Loucy (cell line): ENCODE data around the gene CABLES1.

Experiments
- H2AFZ ChIP-seq: fragments of 200-600 bp; sonication (generic); 2 replicates; pipeline ENCODE4 v1.6.0; 2016; ENCODE audit warnings: antibody characterized with exemption, mild to moderate bottlenecking, low read length, moderate library complexity
- H3F3A ChIP-seq: fragments of 200-600 bp; 2 replicates; pipeline ENCODE4 v1.6.0; 2016; ENCODE audit warnings: antibody characterized with exemption, low read depth, mild to moderate bottlenecking
- H3K27me3 ChIP-seq: fragments of 200-600 bp; sonication (generic); 2 replicates; pipeline ENCODE4 v1.6.1; 2014; ENCODE audit warnings: low read length, mild to moderate bottlenecking; ENCODE audit not compliant: insufficient read depth, poor library complexity, severe bottlenecking
- H3K36me3 ChIP-seq: fragments of 200-600 bp; sonication (generic); 2 replicates; pipeline ENCODE4 v1.6.1; 2016; ENCODE audit warnings: low read length; ENCODE audit not compliant: insufficient read depth
- H3K4me1 ChIP-seq: fragments of 200-600 bp; sonication (generic); 2 replicates; pipeline ENCODE4 v1.5.1; 2014; ENCODE audit warnings: low read length, mild to moderate bottlenecking; ENCODE audit not compliant: insufficient read depth, poor library complexity, severe bottlenecking
- H3K4me2 ChIP-seq: fragments of 200-600 bp; sonication (generic); 2 replicates; pipeline ENCODE4 v1.6.0; 2014; ENCODE audit warnings: antibody characterized with exemption, low read length, low read depth, mild to moderate bottlenecking; ENCODE audit not compliant: poor library complexity, severe bottlenecking
- H3K4me3 ChIP-seq: fragments of 200-600 bp; sonication (generic); 2 replicates; pipeline ENCODE4 v1.5.1; 2014; ENCODE audit warnings: low read length, mild to moderate bottlenecking, mixed read lengths; ENCODE audit not compliant: poor library complexity, severe bottlenecking
- H3K79me2 ChIP-seq: fragments of 200-600 bp; sonication (generic); 2 replicates; pipeline ENCODE4 v1.6.1; 2014; ENCODE audit warnings: low read length; ENCODE audit not compliant: insufficient read depth
- H3K9ac ChIP-seq: fragments of 200-600 bp; sonication (generic); 2 replicates; pipeline ENCODE4 v1.6.0; 2014; ENCODE audit warnings: mild to moderate bottlenecking, low read depth, low read length, moderate library complexity; ENCODE audit not compliant: poor library complexity, severe bottlenecking
- H3K9me2 ChIP-seq: fragments of 200-600 bp; sonication (generic); replicated peaks from 2 replicates; pipeline ENCODE4 v1.6.1; 2016; ENCODE audit warnings: low read depth, low read length, mixed read lengths
- H3K9me3 ChIP-seq: fragments of 200-600 bp; sonication (generic); 2 replicates; pipeline ENCODE4 v1.6.1; 2014; ENCODE audit warnings: mild to moderate bottlenecking, antibody characterized with exemption, low read length, low read depth; ENCODE audit not compliant: insufficient read depth
- H4K20me1 ChIP-seq: fragments of 200-600 bp; sonication (generic); 2 replicates; pipeline ENCODE4 v1.6.0; 2014; ENCODE audit warnings: antibody characterized with exemption, low read length, mild to moderate bottlenecking; ENCODE audit not compliant: insufficient read depth, poor library complexity, severe bottlenecking
- EZH2phosphoT487 ChIP-seq: fragments of 200-600 bp; IDR thresholded peaks from 2 replicates; pipeline ENCODE4 v1.6.1; 2018; ENCODE audit warnings: antibody characterized with exemption, mild to moderate bottlenecking, moderate library complexity, borderline replicate concordance
- TF ChIP-seq, protein P1 (sequence below): fragments of 200-600 bp; sonication (generic); conservative IDR thresholded peaks from 2 replicates; pipeline ENCODE4 v1.5.1; 2014; ENCODE audit warnings: mild to moderate bottlenecking, antibody characterized with exemption, low read length

Gene CABLES1

DNA sequence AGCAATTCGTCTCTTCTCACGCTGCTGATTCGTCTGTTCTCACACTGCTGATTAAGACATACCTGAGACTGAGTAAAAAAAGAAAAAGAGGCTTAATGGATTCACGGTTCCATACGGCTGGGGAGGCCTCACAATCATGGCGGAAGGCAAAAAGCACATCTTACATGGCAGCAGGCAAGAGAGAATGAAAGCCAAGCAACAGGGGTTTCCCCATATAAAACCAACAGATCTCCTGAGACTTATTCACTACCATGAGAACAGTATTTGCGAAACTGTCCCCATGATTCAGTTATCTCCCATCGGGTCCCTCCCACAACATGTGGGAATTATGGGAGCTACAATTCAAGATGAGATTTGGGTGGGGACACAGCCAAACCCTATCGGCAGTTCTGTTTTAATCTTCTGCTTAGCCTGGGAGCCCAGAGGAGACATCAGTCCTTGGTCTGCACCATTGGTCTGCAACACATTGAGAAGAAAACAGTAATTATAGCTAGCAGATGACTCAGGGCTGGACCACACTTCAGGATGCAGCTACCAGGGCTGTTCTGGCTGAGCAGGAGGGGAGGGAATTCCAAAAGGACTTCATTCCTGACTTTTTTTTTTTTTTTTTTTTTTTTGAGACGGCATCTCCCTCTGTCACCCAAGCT is 69.4 kb downstream of the CABLES1 start:
- no peaks in the 10 kb centered on the region for H3K9me3 ChIP-seq
- H3K27me3 ChIP-seq: no peaks in the 10 kb centered on the region
- no peak overlapping the region for H3K9ac ChIP-seq
- H3F3A ChIP-seq: no peaks in the 10 kb centered on the region
- no peak overlapping the region for H3K4me3 ChIP-seq
- H3K36me3 ChIP-seq: peaks cover 28% of the 10 kb centered on the region; the same call in 1 of the 2 replicates
- H3K4me2 ChIP-seq: no peak overlapping the region
- no peaks in the 10 kb centered on the region for H4K20me1 ChIP-seq
- peaks cover 8% of the 10 kb centered on the region for H3K4me1 ChIP-seq
- H3K79me2 ChIP-seq: no peaks in the 10 kb centered on the region
- TF ChIP-seq EZH2phosphoT487: no peak
- TF ChIP-seq, protein P1, sequence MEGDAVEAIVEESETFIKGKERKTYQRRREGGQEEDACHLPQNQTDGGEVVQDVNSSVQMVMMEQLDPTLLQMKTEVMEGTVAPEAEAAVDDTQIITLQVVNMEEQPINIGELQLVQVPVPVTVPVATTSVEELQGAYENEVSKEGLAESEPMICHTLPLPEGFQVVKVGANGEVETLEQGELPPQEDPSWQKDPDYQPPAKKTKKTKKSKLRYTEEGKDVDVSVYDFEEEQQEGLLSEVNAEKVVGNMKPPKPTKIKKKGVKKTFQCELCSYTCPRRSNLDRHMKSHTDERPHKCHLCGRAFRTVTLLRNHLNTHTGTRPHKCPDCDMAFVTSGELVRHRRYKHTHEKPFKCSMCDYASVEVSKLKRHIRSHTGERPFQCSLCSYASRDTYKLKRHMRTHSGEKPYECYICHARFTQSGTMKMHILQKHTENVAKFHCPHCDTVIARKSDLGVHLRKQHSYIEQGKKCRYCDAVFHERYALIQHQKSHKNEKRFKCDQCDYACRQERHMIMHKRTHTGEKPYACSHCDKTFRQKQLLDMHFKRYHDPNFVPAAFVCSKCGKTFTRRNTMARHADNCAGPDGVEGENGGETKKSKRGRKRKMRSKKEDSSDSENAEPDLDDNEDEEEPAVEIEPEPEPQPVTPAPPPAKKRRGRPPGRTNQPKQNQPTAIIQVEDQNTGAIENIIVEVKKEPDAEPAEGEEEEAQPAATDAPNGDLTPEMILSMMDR: no peak
- H3K9me2 ChIP-seq: no peaks in the 10 kb centered on the region
- H2AFZ ChIP-seq: no peak overlapping the region

DNA sequence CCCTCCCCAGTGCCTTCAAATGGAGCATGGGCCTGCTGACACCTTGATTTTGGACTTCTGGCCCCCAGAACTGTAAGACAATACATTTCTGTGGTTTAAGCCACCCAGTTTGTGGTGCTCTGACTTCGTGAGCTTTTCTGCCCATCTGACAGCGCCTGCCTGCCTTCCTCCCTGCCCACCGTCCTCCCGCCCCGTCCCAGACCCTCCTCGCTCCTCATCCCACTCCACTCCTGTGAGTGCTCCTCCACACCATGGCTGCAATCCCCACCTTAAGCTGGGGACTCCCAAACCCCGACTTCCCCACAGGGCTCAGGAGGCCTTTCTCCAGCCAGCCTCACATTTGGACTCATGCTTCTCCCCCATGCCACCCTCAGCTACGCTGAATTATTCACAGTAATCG is 70.7 kb downstream of the CABLES1 start:
- Histone ChIP-seq H3K9me3 (no peaks in the 10 kb centered on the region), H3K36me3 (peaks cover 41% of the 10 kb centered on the region; the same call in 1 of the 2 replicates), H3K9ac (no peak overlapping the region), H3K27me3 (no peaks in the 10 kb centered on the region), H3K79me2 (no peaks in the 10 kb centered on the region), H3K4me1 (peaks cover 2% of the 10 kb centered on the region), H3K4me3 (no peak overlapping the region), H3F3A (no peaks in the 10 kb centered on the region), H2AFZ (no peak overlapping the region), H3K4me2 (no peak overlapping the region), H4K20me1 (no peaks in the 10 kb centered on the region), H3K9me2 (no peaks in the 10 kb centered on the region)
- TF ChIP-seq, protein P1: no peak
- TF ChIP-seq EZH2phosphoT487: no peak

DNA sequence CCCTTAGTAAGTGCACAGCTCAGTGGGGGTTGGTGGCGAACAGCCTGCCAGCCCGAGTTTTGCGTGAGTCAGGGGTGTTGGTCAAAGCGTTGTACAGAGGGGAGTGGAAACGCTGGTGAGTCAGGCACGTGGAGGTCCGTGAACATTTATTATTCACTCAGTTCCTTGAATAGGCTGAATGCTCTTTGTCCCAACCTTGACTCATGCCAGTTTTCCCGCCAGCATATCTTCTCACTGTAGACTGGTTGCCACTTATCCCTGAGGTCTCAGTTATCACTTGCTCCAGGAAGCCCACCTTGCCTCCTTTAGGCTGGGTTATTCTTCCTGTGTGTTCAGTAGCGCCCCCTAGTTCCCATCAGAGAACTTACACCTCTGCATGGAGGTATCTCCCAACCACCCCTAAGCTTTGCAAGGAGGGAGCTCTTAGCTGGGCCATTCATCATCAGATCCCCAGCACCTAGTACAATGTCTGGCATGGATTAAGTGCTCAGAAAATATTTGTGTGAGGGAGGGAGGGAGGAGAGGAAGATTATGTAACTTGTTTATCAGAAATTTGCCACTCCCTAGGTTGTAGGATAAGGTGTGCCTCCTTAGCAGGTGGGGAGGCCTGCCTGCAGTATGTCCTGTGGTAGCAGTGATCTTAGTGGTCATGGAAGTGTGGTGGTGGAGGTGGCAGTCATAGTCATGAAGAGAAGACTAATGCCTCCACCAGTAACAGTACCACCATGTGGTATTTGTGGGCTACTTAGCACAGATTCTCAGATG is 72.1 kb downstream of the CABLES1 start:
- no peak overlapping the region for H3K4me3 ChIP-seq
- H3K9me3 ChIP-seq: no peaks in the 10 kb centered on the region
- no peaks in the 10 kb centered on the region for H3F3A ChIP-seq
- no peaks in the 10 kb centered on the region for H4K20me1 ChIP-seq
- no peaks in the 10 kb centered on the region for H3K4me1 ChIP-seq
- H3K9ac ChIP-seq: no peak overlapping the region
- H3K79me2 ChIP-seq: no peaks in the 10 kb centered on the region
- H3K27me3 ChIP-seq: no peaks in the 10 kb centered on the region
- H3K9me2 ChIP-seq: no peaks in the 10 kb centered on the region
- TF ChIP-seq, protein P1: peak; percentile 80
- TF ChIP-seq EZH2phosphoT487: no peak
- H2AFZ ChIP-seq: no peak overlapping the region
- peaks cover 39% of the 10 kb centered on the region; the same call in 1 of the 2 replicates for H3K36me3 ChIP-seq
- H3K4me2 ChIP-seq: no peak overlapping the region
